ENCODE measurements around the gene KRT7.
"Not testable (repeated sequence)": the region's sequence is repeated elsewhere in the genome, so short reads cannot be mapped to it uniquely, and the experiment has no call there.

Gene KRT7

DNA sequence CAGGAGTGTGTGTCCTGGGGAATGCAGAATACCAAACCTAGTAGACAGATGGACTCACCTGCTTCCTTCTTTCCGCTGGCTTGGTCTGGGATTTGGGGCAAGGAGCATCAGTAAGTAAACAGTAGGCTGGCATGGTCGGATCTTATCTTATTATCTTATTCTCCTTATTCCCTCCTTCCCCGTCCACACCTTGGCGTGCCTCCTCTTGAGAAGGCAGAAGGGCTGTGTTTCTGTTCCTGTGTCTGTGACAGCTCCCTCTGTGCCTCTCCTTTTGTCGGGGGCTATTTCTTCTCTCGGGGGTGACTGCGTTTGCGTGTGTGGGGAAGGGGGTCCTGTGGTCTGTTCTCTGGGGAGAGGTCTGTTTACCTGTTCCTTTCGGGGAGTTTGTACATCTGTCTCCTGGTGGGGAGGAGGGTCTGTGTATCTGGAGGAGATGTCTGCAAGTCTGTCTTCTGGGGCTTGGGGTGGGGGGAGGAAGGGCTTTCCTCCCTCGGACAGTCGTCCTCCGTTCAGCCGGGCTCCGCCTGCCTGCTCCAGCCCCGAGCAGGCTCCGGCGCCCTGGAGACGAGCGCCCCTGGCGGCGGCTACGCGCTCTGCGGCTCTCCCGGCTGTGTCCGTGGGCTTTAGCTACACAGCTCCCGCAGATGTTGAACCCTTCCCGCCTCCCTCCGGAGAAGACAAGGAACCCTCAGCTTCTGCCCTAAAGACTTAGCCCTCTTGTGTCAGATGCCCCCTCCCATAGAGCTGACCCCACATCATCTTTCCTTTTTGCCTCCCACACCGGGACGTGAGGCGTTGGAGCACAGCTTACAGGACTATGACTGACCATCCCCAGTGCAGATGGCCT is 45.8 kb downstream of the KRT7 start:
- DNase-seq (ENCODE audit: low read depth) = peak; percentile 77

DNA sequence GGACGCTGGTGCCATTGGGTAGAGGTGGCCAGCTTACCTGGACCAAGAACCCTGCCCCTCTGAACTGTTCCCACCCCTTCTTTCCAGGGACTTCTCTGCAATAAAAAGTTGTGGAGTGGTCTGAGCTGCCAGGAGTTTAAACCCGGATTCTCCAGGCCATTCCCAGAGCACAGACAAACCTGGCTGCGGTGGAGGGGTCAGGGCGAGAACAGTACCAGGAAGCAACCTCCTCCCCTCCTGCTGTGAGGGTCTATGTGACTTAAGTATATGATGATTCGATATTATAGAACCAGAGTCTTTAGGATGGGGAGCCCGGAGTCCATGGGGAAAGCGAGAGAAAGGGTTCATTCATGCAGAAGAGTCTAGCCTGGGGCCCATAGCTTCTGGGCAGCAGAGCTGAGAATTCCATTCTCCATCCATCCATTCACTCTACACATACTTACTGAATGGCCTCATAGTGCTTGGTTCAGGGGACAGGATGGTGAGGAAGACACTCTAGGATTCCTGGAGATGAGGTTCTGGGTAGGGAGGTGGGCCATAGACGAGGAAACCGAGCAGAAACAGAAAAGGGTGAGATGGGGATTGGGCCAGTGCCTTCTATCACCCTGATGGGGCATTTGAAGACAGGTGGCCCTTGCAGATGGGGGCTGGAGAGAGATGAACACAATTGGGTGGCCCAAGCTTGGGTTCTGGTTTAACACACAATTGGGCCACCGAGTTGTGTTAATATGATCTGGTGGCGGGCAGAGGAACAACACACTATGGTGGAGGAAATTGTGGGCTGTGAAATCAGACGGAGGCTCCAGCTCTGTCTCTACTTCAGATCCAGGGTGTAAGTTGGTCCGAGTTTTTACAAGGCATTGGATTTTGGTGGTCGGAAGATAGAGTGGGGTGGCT is 46.6 kb downstream of the KRT7 start:
- no peak for DNase-seq (ENCODE audit: low read depth)

DNA sequence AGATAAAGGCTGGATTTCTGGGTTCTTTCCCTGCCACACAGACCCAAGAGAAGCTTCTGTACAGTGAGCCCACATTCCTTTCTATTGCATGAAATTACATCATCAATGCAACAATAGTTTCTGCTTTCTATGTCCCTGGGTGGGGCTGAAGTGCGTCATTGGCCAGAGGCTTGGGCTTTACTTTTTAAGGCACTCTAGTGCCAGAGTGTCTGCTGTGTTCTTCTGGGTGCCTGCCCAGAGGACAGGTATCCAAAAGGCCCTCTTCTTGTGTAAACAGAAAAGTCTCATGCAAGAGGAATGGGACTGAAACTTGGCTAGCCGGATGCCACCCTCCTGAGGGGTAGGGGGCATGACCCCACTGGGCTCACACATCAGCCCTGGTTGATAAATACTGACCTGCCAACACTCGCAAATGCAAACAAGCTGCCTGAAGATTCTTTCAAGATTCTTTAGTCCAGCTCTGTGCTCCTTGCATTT is 47.3 kb downstream of the KRT7 start:
- DNase-seq (ENCODE audit: low read depth) = no peak

DNA sequence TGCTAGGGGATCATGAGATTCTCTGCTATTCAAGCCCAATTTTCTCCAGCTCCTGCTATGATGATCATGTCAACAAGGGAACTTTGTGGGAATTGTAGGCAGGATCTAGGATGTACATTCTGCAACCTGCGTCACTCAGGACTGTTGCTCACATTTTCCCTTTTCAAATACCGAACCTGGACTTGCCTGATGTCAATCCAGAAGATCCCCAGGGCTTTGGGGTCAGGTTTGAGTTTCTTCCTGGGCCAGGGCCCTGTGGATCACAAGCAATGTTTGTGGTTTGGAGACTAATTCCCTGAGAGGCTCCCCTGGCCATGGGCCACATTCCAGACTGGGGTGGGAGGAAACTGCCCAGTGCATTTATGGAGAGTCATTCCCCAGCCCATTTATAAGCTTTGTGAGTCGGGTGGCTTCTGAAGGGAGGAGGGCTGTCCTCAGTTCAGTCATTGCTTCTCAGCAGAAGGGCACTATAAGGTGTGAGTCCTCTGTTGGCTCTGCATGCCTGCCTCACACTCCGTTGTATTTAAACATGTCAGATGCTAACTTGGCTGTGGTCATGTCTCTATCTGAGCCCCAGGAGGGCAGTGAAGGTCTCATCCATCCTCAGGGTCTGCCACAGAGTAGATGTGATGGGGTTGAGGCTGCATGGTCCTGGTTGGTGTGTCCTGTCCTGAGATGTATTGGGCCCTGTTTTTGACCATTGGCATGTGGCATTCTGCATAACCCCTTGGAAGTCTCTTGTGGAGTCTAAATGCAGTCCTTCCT is 47.9 kb downstream of the KRT7 start:
- no peak for DNase-seq (ENCODE audit: low read depth)

DNA sequence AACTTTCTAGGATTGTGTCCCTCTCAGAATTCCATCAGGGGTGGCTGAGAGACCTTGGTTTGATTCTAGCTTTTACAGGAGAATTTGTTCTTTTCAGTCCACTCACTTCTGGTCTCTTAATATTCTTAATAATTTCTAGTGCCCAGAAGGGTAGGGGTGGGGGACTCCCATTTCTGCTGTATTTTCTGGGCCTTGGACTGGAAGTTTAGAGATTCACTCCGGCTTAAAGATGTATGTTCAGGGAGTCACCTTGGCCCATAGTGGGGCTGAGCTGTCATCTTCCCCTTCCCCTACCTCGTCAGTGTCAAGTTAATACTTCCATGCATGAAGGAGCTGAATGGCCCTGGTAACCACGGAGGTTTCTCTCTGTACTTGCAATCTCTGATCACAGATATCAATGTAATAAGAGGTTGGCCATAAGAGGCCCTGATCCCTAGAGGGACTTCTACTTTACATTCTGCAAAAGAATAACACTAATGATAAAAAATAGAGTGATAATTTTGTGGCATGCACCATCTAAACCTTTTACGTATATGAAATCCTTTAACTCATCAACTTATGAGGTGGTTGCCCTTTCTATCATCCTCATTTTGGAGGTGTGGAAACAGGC is 51.6 kb downstream of the KRT7 start:
- no peak for DNase-seq (ENCODE audit: low read depth)

DNA sequence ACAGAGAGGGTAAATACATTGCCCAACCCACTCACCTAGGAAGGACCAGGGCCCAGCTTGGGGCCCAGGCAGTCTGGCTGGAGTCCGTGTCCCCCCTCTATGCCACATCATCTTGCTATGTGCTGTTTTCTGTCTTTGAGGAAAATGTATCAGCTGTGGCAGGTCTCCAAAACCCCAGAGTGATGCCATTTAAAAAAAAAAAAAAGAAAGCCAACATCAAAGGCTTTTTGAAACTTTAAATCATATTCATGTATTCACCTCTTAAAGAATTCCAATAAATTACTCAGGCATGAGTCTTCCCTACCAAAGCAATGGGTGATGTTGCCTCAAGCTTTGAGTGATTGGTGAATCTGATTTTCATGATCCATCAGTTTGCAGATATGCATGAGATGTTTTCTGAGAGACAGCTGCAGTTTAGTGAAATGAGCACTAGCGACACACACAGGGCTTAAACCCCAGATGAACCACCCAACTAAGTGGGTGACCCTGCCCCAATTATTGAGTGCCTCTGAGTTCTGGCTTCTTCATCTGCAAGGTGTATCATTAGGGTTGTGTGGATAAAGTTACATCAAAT is 52.2 kb downstream of the KRT7 start:
- no peak for DNase-seq (ENCODE audit: low read depth)

DNA sequence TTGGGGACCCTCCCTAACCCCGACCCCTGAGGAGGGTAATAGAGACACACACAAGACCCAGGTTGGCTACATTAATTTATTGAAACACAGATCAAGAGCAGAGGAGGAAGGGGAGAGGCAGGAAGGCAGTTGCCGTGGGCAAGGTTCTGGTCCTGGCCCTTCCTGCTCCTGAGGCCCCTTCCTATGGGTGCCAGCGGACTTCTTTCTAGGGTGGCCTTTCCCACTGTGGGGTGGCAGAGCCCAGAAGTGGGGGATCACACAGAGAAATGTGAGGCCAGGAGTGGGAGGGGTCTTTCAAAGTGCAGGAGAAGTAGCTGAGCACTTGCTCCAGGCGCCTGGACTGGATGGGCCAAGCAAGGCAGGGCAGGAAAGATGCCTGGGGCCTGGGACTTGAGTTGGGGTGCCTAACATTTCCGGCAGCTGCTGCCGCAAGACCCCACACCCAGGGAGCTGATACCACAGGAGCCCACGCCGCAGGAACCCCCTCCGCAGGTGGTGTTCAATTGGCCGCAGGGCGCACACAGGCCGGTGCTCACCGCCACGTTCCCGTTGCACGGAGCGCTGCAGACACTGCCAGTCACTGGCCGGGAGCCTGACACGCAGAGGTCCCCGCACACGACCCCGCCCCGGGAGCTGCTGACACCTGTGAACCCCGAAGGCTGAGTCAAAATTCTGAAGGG is 52.9 kb downstream of the KRT7 start:
- DNase-seq (ENCODE audit: low read depth) = no peak

DNA sequence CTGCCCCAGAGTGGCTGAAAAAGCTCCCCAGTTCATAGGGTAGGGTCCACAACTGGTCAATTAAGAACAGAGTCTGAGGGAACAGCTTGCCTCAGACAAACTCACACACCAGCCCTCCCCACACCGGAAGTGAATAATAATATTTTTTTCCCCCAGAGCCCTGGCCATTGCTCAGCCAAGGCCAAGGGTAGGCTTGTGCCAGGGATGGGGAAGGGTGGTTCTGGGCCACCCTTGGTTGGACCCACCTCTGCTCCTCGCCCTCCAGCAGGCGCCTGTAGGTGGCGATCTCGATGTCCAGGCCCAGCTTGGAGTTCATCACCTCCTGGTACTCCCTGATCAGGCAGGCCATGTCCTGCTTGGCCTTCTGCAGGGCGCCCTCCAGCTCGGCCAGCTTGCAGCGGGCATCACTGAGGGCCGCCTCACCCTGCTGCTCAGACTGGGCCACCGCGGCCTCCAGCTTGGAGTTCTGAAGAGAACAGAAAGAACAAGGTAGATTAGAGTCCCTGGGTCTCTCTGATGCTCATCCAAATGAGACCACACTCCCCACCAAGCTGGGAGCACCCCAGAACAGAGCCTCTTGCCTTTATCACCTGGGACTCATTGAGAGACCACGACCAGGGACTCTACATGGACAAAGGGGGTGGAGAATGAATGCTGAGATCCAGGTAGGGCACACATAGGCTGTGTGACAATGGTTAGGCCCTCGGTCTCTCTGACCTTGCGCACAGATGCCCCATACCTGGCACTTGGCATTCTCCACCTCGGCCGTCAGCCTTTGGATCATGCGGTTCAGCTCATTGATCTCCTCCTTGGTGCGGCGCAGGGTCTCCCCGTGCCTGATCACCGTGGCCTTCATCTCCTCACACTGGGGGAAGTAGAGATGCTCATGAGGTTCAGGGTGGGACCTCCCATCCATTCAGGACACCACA is 54.1 kb downstream of the KRT7 start:
- DNase-seq (ENCODE audit: low read depth) = not testable (repeated sequence)

DNA sequence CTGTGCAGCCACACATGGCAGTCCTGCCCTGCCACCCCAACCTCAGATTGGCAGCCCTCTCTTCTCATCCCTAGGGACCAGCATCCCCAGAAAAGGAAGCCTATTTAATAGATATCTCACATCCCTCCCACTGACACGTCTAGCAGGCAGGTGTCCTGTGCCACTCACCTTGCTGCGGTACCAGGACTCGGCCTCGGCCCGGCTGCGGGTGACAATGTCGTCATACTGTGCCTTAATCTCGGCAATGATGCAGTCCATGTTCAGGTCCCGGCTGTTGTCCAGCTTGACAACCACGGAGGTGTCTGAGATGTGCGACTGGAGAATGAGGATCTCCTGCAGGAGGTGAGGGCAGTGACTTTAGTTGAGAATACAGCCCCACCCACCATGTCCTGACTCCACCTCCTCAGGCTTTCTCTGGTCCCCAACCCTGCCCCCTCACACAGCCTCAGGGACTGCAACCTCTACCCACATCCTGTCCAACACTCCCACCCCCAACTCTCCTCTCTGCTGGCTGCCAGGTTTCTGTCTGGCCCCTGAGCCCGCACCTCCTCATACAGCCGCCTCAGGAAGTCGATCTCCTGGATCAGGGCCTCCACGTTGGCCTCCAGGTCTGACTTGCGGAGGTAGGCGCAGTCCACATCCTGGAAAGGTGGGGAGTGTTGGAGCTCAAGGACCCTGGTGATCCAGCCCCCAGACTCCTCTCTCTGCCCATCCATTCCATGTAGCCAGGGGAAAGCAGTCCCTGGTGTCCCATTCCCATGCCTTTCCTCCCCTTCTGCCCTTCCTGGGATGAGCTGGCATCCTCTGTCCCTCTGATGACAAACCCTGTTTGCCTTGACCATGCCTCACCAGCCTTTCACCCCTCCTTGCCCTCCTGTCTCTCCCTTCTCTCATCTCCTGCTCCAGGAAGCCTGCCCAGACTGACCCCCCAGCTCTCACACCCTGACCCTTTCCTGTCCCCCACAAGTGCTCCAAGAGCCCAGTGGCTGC is 55.1 kb downstream of the KRT7 start:
- not testable (repeated sequence) for DNase-seq (ENCODE audit: low read depth)

DNA sequence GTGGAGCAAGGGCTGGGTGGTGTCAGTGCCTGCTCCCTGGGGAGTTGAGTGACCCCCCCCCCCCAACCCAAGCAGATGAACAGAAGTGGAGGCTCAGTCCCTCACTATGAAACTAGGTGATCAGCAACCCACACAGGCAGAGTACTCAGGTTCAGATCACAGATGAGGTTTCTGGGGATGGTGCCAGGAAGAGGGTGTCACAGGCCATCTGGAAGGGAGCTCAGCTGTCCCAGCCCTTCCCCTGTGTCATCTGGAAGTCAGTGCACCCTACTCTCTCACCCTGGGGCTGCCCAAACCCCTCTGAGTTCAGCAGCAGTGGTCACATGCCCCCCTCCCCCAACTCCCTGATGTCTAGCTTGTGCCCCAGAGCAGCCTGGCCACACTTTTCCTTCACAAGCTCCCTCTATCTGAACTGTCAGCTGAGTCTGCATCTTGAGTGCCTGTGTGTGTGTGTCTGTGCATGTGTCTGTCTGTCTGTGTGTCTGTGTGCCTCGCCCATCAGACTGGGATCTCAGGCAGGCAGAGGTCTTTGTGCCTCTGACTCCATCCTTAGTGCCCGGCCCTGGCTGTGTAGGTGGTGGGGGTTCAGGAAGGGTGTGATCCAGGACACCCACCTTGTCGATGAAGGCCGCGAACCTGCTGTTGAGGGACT is 57.6 kb downstream of the KRT7 start:
- DNase-seq (ENCODE audit: low read depth) = not testable (repeated sequence)

DNA sequence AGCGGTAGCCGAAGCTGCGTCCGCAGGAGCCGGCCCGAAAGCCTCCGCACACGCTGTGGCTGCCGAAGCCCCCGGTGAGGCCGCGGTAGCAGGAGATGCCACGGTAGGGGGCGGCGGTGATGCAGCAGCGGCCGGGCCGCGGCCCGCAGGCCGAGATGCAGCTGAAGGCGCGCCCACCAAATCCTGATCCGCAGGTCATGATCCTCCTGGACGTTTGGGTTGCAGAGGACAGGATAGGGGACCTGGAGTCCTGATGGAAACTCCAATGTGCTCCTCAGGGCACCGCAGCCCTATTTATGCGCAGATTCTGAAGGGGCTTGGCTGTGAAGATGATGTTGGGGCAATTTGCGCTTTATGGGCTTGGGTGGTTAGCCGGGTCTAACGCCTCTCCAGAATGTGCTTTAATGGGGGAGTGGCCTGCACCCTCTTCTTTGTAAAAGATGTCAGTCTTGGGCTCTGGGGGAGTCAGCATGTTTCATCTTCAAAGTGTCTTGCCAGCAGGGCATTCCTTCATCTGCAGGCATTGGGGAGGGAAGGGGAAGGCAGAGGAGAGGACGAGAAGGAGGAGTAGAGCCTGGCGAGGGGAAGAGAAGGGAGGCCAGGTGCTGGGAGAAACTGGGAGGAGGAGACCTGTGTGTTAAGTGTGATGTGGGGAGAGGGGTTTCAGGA is 58.4 kb downstream of the KRT7 start, which contains the start of gene KRT81:
KRT81 (minus strand) TSS at position 268 of the 669 bp plus-strand sequence; CDS start at position 199, 69 bp downstream.
- DNase-seq (ENCODE audit: low read depth) = no peak

DNA sequence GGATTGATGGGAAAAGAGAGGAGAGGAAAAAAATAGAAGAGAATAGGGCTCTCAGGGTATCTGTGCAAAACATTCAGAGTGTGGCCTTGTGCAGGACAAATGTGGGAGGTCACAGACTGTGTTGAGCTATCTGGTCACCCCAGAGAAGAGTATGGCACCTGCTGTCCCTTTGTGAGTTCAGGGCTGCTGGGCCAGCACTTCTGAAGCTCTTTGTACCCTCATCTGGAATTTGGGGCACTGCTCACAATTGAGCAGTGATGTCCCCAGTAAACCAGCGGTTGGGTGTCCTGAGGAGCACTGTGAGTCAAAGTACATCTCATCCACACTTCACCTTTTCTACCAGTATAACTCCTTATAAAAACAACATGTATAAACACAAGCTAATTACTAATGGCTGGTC is 60.9 kb downstream of the KRT7 start:
- DNase-seq (ENCODE audit: low read depth) = no peak

DNA sequence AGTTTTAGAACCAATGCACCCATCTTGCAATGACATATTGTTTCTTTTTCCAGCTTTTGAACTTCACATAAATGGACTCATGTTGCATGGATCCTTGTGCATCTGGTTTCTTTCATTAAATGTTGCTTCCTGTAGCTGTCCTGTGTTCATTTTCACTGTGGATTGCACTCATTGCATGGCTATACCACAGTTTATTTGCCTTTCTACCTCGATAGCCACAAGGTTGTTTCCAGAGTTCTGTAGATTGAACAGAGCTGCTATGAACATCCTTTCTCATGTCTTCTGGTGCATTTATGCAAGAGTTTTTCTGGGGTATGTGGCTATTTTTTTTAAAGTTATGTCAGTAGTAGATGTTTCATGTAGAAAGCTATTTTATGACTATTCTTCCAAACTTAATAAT is 61.8 kb downstream of the KRT7 start:
- no peak for DNase-seq (ENCODE audit: low read depth)

DNA sequence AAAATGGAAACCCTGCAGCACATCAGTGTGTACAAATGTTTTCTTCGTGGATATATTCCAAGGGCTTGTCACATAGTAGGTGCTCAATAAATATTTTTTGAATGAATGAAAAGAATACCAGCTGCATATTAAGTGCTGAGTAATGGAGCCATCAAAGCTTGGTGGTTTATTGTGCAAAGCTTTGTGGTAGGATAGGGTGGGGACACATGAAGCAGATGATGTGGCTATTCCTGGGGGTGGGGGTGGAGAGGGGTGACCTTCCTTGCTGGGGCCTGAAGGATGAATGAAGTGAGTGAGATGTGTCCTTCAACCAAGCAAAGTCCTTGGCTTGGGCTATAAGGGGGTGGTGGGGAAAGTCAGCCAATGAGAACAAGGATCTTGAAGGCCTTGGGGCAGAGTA is 62.6 kb downstream of the KRT7 start:
- DNase-seq (ENCODE audit: low read depth) = no peak

DNA sequence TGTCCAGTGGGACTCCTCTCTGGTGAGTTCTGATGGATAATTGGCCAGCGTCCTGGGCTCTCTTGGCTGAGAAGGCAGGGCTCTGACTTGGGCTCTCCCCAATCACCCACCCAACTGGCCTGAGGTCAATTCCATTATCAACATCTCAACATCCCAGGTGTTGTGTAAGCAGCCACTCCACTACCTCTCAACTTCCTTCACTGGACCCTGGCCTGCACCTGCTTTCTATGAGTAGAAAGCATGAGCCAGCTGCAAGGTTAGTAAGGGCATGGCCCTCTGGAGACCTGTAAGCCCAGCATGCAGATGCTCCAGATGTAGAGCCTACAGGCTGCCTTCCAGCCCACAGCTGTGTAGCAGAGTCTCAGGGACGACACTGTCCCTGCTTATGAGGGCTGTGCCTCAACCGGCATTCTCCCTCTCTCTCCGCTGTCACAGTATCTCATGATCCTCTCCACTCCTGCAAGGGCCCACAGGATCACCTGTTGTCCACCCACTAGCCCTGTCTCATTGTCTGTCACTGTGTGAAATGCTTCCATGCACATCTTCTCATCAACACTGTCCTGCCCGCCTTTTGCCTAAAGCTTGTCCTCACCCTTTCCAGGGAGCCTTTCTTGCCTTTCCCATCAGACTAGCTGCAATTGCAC is 63.7 kb downstream of the KRT7 start:
- no peak for DNase-seq (ENCODE audit: low read depth)

Measured in activated T-cell treated with anti-CD3 and anti-CD28 coated beads for 48 hours (primary cell).